HG02970 (cell line): ENCODE results near the gene NRBF2.
A peak's percentile ranks its signal among the peaks of the same experiment; 100 is the strongest.

ENCODE experiments used
- ATAC-seq: cut with Tn5 transposase; IDR thresholded peaks from one replicate; pipeline ENCODE4 v1.9.1; 2021; ENCODE audit warnings: mild to moderate bottlenecking, moderate library complexity, moderate number of reproducible peaks; ENCODE audit not compliant: unreplicated experiment, low FRiP score

Gene NRBF2

GRCh38 chr10:63157845-63158624, 24.9 kb downstream of the NRBF2 start:
- no peak for ATAC-seq

DNA sequence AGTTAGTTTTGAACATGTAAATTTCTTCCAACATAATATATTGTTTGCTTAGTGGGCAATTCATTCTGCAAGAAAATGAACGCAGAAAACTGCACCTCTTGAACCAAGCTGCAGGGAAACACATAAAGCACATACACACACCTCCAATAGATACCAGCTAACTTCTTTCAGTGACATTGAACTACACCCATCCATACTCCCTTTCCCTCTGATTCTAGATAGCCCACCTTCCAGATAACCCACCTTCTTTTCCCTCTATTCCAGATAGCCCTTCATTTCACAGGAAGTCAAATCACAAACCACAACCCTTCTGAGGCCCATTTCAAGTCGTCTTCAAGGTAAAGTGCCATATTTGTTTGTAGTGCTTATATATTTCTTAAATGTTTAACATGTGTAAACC, 28.5 kb downstream of the NRBF2 start:
- no peak for ATAC-seq

DNA sequence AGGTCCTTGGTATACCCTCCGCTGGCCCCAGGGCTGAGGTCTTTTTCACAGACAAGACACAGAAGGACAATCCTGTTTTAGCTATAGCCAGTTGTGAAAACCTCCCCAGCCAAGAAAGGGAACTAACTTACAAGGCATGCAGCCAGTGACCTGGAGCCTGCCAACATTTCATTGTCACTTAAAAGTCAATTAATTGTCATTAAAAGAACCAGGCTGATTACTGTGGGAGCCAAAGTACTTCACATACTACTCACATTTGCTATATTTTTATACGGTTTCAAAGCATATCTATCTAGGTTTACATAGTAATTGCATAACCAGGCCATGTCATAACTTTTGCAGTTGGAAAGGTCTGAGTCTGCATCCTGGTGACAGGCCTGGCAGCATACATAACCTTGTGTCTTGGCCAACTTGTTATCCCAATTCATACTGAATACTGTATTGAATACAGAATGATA, 31.1 kb downstream of the NRBF2 start:
- no peak for ATAC-seq

GRCh38 chr10:63165249-63165648, 32.1 kb downstream of the NRBF2 start:
- no peak for ATAC-seq

- no peak for ATAC-seq
Measured at GRCh38 chr10:63166742-63167258, 33.7 kb downstream of the NRBF2 start.

DNA sequence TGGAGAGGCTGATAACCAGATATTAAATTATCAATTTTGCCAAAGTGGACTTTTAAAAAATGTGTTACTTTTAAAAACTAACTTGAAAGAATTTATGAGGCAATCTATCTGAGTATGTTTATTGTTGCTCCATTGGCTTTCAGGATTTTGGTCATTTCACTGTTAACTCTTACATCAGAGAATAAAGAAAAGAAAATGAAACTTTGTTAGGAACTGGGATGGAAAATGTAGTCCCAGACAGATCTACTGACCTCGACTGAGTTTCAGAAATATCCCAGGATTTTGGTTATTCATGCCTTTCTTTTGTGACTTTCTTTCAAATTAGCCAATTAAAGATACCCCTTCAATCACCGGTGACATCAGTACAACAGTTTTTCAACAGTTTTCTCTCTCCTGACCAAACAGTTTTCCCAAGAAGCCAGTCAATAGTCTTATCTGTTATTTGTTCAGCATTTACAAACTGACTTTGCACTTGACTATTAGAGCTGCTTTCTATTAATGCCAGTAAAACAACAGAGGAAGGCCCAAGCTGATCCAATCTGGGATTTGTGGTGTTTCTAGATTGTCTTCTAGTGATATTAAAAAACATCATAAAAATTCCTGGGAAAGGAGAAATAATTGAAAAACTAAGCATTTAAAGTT, 35.8 kb downstream of the NRBF2 start:
- no peak for ATAC-seq

DNA sequence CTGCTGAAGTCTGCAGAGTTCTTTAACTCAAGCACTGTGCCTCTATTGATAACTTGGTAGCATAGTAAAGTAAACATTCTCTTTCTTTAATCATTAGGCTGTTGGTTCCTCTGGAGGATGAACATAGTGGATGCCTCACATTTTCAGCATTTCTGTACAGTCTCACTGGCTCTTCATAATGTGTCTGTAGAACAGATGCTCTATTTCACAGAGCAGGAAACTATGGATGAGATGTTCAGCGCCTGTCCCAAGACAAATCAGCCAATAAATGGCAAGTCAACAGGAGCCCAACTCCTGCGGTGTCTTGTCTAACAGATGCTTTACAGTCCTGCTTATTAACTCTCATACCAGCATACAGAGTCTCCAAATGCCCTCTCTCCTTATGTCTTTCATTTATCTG, 36.5 kb downstream of the NRBF2 start:
- ATAC-seq, result no peak

DNA sequence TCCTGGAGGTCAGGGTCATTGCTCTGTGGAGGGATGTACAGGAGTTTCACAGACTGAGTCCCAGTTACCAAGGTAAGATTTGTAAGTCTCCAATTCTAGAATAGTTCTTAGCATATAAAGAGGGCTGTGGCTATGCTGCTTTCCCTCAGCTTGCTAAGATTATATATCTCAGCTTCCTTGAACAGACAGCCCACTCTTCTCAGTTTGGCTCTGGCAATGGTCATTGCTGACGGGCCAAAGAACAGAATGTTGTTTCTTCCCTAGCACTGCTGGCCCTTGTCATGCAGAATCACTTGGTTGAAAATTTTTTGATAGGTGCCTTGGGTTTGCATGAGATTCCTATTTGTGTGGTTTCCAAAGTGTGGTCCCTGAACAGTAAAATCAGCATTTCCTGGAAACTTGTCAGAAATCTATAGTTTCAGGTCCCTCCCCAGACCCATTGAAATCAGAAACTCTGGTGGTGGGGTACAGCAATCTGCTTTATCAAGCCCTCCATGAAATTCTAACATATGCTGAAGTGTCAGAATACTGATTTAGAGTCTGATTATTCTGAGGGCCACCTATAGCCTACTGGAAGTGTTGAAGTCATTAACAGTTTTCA, 38.2 kb downstream of the NRBF2 start:
- ATAC-seq, result no peak

GRCh38 chr10:63171926-63172325, 38.8 kb downstream of the NRBF2 start:
- no peak for ATAC-seq

DNA sequence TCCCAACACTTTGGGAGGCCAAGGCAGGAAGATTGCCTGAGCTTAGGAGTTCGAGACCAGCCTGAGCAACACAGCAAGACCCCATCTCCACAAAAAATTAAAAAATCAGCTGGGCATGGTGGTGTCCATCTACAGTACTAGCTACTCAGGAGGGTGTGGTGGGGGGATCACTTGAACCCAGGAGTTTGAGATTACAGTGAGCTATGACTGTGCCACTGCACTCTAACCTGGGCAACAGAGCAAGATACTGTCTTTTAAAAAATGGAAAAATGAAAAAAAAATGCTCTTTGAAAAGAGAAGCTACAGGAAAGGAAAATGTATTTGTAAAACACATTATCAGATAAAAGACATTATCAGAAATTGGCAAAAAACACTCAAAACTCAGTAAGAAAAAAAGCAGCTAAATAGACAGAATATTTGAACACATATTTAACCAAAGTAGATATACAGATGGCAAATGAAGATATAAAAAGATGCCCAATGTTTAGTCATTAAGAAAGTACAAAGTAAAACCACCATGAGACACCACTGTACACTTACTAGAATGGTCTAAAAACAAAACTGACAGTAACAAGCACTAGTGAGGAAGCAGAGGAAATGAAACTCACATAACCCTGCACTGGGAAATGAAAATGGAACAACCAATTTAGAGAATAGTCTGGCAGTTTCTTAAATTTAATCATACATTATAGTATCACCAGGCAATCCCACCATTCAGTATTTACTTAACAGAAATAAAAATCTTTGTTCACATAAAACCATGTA, 40.5 kb downstream of the NRBF2 start:
- ATAC-seq, result peak; percentile 80

DNA sequence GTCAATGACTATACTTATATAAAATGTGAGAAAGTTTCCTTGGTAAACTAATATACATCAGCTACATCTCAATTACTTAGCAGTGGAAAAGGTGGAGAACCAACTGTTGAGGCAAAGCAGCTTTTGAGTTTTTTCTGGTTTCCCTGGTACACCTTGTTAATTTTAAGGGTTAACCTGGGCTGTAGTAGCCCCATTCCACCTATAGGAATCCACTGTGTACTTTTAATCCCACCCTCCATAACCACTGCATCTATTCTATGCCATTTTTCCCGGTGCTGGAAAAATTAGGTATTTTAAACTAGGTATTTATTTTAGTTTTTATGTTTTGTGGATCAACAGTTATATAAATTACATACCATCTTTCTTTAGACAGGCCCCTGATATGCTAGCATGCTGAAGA, 42.4 kb downstream of the NRBF2 start:
- ATAC-seq, result no peak

DNA sequence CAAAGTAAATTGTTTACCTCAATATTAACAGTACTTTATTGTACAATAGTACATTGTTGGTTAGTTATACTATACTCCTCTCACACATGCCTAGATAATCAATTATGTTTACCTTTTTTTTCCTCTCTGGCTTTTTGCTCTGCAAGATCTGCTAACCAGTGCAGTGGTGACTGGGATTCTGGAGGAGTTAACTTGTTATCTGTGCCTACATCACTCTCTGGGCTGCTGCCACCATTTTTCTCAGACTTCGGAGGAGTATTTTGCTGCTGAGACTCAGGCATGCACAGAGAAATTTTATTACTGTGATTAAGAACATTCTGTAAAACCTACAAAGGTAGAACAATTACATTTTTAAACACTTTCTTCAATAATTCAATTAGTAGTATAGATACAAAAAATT, 59.7 kb downstream of the NRBF2 start:
- ATAC-seq, result no peak

DNA sequence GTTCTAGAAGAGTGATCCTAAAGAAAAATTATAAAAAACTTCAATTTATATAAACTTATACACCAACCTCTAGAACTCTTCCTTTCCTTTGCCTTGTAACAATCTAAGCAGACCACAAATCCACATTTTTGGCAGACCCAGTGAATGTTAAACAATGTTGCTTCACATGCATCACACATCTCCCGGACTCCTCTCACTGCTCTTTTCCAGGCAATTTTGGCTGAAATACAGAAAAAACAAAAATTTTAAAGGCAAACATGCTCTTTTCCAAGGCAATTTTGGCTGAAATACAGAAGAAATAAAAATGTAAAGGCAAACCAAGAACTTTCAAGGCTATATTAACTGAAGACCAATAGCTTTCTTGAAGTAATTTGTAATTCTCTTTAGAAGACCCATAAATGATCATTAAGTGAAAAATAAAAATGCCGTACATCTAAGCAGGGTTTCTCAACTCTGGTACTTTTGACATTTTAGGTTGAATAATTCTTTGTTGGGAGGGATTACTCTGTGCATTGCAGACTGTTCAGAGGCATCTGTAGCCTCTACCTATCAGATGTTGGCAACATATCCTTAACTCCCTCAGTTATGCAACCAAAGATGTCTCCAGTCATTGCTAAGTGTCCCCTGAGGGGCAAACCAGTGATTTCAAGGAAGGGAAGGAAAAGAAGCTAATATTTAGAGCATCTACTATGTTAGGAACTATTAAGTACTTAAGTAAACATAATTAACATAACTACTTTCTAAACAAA, 64.4 kb downstream of the NRBF2 start:
- ATAC-seq, result no peak

GRCh38 chr10:63199716-63200115, 66.6 kb downstream of the NRBF2 start:
- ATAC-seq, result no peak

GRCh38 chr10:63200431-63200830, 67.3 kb downstream of the NRBF2 start:
- ATAC-seq, result no peak

- no peak for ATAC-seq
Measured at GRCh38 chr10:63201118-63201517, 68.0 kb downstream of the NRBF2 start.
